Cardiac septum (tissue), 1 donor: Measurements from ENCODE around the gene GIGYF2. TPM values are rescaled to one million over a fixed set of nuclear protein-coding genes. Genes with fewer than 3 reads are reported as not detected.

Source experiments
- DNase-seq: peaks from one replicate; pipeline ENCODE4 v3.0.0-alpha.2; 2020; ENCODE audit warnings: low spot score
- intact Hi-C: fragments of 100-400 bp; cut with DNase I; formaldehyde crosslinking; loops from one replicate; pipeline ENCODE4 v1.14.0; 2022
- total RNA-seq: library from RNA; stranded (reverse); fragmentation: NEBNext Ultra II Directional; extraction: Animal tissue kit (Norgen Biotek cat#: 25700); gene quantifications from one replicate; pipeline ENCODE4 v1.2.1, GENCODE V29; 2021
- donor health status: DM: no; HTN: no; CAD: no.

GIGYF2 gene
- total RNA-seq, 1 donor from 2014 or later, result 62.5 TPM

GRCh38 chr2:232884549-232885263 is 187.6 kb downstream of the GIGYF2 start:
- peak; percentile 70 for DNase-seq
- intact Hi-C loops, result no loop called here

- intact Hi-C loops, result no loop called here
- peak; percentile 33 for DNase-seq
Observed at GRCh38 chr2:232885264-232885961, 188.3 kb downstream of the GIGYF2 start.

- intact Hi-C loops, result no loop called here
- peak; percentile 22 for DNase-seq
Observed at GRCh38 chr2:232886176-232886575, 189.0 kb downstream of the GIGYF2 start.

GRCh38 chr2:232886632-232887031 is 189.5 kb downstream of the GIGYF2 start:
- intact Hi-C loops, result no loop called here
- peak; percentile 15 for DNase-seq

- intact Hi-C loops, result no loop called here
- peak; percentile 44 for DNase-seq
Observed at GRCh38 chr2:232887171-232887850, 190.2 kb downstream of the GIGYF2 start.

- DNase-seq, result peak; percentile 31
- intact Hi-C loops, result no loop called here
Observed at GRCh38 chr2:232888099-232888836, 191.1 kb downstream of the GIGYF2 start.

GRCh38 chr2:232888839-232889529 is 191.9 kb downstream of the GIGYF2 start:
- intact Hi-C loops, result no loop called here
- DNase-seq, result peak; percentile 63

- peak; percentile 58 for DNase-seq
- intact Hi-C loops, result no loop called here
Observed at GRCh38 chr2:232889876-232890401, 192.8 kb downstream of the GIGYF2 start.

GRCh38 chr2:232890536-232890895 is 193.4 kb downstream of the GIGYF2 start:
- intact Hi-C loops, result no loop called here
- DNase-seq, result peak; percentile 20

GRCh38 chr2:232890896-232891601 is 193.9 kb downstream of the GIGYF2 start:
- intact Hi-C loops, result no loop called here
- peak; percentile 67 for DNase-seq

- DNase-seq, result peak; percentile 68
- intact Hi-C loops, result no loop called here
Observed at GRCh38 chr2:232891621-232892071, 194.5 kb downstream of the GIGYF2 start.

GRCh38 chr2:232892221-232892620 is 195.1 kb downstream of the GIGYF2 start:
- intact Hi-C loops, result no loop called here
- DNase-seq, result no peak

GRCh38 chr2:232892843-232893242 is 195.7 kb downstream of the GIGYF2 start:
- DNase-seq, result no peak
- intact Hi-C loops, result no loop called here

GRCh38 chr2:232893834-232894233 is 196.7 kb downstream of the GIGYF2 start:
- DNase-seq, result peak; percentile 58
- intact Hi-C loops, result no loop called here

- intact Hi-C loops, result no loop called here
- peak; percentile 67 for DNase-seq
Observed at GRCh38 chr2:232894251-232894650, 197.1 kb downstream of the GIGYF2 start.

GRCh38 chr2:232894746-232895145 is 197.6 kb downstream of the GIGYF2 start:
- intact Hi-C loops, result no loop called here
- peak; percentile 50 for DNase-seq

GRCh38 chr2:232896111-232896510 is 199.0 kb downstream of the GIGYF2 start:
- DNase-seq, result peak; percentile 6
- intact Hi-C loops, result no loop called here
